MG63 (cell line): ENCODE results near the gene CPD. TPM values are rescaled to one million over a fixed set of nuclear protein-coding genes. Genes with fewer than 3 reads are reported as not detected.

Experiments used
- DNase-seq: peaks from one replicate; pipeline ENCODE4 v3.0.0-alpha.2; 2020
- H3K27me3 ChIP-seq: fragments of 250-450 bp; sonication (Bioruptor Pico); 2 replicates; pipeline ENCODE4 v1.5.1; 2020; ENCODE audit warnings: mild to moderate bottlenecking, moderate library complexity
- H3K36me3 ChIP-seq: fragments of 250-450 bp; sonication (Bioruptor Pico); 2 replicates; pipeline ENCODE4 v1.5.1; 2020; ENCODE audit warnings: mild to moderate bottlenecking, moderate library complexity
- H3K4me3 ChIP-seq: fragments of 250-450 bp; sonication (Bioruptor Pico); 2 replicates; pipeline ENCODE4 v1.5.1; 2020; ENCODE audit warnings: mild to moderate bottlenecking, moderate library complexity
- H3K9me3 ChIP-seq: fragments of 250-450 bp; sonication (Bioruptor Pico); 2 replicates; pipeline ENCODE4 v1.5.1; 2020; ENCODE audit warnings: mild to moderate bottlenecking, moderate library complexity
- total RNA-seq: library from RNA; depleted of rRNA; stranded (reverse); fragments of >200 nt; shearing (Covaris generic); gene quantifications from 2 replicates; pipeline ENCODE4 v1.2.3, GENCODE V29; 2014; ENCODE audit warnings: low replicate concordance; rRNA removed

Gene CPD
- total RNA-seq, 1 experiment from 2014 or later = 46.3 TPM

DNA sequence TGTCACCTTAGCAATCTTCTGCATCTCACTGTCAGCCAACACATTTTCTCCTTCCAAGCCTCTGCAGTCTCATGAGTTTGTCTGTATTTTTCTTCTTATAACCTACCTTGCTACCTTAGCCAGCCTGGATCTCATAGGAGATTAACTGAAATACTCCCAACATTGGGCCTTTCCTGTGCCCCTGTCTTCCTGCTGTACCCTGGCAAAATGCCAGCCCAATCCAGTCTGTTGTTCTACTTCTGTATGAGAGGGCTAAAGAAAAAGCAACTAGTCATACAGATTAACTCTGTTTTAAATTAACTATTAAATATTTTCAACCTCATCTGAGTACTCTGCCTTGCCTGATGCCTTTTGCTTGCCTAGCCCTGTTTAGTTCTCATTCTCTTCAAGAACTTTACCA is 116.9 kb downstream of the CPD start:
- no peak for DNase-seq
- no peaks in the 10 kb centered on the region for H3K9me3 ChIP-seq
- H3K36me3 ChIP-seq = peaks cover 82% of the 10 kb centered on the region
- no peaks in the 10 kb centered on the region for H3K27me3 ChIP-seq
- H3K4me3 ChIP-seq = no peak overlapping the region

DNA sequence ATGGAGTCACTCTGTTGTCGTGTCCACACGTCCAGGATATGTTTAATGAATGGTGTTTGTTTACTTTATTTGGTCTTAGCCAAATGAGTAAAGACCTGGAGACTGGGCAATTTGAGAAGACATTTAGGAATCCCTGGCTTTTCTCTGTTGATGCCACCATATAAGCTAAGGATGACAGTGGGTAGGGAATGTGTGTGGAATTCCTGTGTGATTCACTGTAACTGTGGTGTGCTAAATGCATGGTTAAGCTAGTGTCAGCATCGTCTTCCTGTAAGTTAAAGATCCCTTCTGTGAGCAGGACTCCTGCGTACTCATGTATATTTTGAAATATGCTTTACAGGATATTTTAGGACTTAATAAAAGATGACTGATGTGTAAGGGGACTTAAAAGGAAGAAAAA is 124.8 kb downstream of the CPD start:
- Histone ChIP-seq H3K4me3 (no peak overlapping the region), H3K36me3 (peaks cover 83% of the 10 kb centered on the region), H3K9me3 (no peaks in the 10 kb centered on the region), H3K27me3 (no peaks in the 10 kb centered on the region)
- no peak for DNase-seq

DNA sequence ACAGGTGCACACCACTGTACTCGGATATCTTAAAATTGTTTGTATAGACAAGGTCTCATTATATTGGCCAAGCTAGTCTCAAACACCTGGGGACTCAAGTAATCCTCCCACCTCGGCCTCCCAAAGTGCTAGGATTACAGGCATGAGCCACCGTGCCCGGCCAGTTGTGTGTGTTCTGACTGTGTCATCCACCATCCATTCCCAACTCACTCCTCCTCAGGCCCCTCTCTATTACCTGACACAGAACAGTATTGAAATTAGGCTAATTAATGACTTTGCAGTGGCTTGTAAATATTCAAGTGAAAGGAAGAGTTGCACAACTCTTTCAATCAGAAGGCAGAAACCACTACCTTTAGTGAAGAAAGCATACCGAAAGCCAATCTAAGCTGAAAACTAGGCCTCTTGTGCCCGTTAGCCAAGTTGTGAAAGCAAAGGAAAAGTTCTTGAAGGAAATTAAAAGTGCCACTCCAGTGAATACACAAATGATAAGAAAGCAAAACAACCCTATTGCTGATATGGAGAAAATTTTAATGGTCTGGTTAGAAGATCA is 127.2 kb downstream of the CPD start:
- Histone ChIP-seq H3K36me3 (peaks cover 81% of the 10 kb centered on the region), H3K9me3 (no peaks in the 10 kb centered on the region), H3K27me3 (no peaks in the 10 kb centered on the region), H3K4me3 (no peak overlapping the region)
- DNase-seq = no peak

DNA sequence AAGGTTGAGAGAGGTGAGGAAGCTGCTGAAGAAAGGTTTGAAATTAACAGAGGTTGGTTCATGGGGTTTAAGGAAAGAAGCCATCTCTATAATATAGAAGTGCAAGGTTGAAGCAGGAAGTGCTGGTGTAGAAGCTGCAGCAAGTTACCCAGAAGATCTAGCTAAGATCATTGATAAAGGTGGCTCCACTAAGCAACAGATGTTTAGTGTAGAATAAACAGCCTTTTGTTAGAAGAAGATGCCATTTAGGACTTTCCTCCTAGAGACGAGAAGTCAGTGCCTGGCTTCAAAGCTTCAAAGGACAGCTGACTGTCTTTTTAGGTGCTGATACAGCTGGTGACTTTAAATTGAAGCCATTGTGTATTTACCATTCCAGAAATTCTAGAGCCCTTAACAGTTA is 127.8 kb downstream of the CPD start:
- no peak for DNase-seq
- Histone ChIP-seq H3K27me3 (no peaks in the 10 kb centered on the region), H3K4me3 (no peak overlapping the region), H3K36me3 (peaks cover 81% of the 10 kb centered on the region), H3K9me3 (no peaks in the 10 kb centered on the region)

DNA sequence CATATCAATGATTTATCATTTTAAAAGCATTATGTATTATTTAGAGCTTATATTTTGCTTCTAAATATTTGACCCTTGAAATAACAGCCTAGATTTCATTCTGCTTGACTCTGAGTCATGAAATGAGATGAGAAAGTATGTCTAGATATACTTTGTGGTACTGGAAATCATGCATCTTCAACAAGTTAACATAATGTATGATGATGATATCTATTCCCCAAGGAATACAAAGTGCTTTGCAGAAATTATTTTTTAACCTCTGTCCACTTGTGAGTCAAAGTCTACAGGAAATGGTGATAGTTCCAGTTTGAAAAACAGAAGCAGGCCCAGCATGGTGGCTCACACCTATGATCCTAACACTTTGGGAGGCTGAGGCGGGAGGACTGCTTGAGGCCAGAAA is 134.6 kb downstream of the CPD start:
- Histone ChIP-seq H3K4me3 (no peak overlapping the region), H3K36me3 (peaks cover 56% of the 10 kb centered on the region), H3K27me3 (no peaks in the 10 kb centered on the region), H3K9me3 (no peaks in the 10 kb centered on the region)
- DNase-seq = no peak

DNA sequence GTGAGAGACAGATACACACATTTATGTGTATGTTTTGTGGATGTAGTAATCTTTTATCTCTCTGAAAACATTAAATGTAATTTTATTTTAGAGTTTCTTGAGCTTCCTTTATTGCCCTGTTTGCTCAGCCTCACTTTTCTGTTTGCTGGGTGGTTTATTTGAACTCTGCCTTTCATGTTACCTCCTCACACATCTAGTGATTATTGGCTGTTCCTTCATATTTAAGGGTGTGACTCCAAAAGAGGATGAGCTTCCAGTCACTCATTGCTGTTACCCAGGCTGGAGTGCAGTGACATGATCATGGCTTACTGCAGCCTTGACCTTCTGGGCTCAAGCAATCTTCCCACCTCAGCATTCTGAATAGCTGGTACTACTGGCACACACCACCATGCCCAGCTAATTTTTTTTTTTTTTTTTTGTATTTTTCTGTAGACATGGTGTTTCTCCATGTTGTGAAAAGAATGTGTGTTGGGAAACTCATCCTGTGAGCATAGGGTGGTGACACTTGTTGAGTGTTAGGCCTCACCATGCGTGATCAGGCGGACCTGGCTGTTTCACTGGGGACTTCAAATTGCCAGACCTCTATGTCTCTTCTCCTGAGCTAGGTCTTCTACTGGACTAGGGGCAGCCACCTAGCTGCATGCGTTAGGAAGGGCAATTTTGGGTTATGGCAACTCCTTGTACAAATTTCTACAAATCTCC is 136.3 kb downstream of the CPD start:
- H3K27me3 ChIP-seq = no peaks in the 10 kb centered on the region
- no peaks in the 10 kb centered on the region for H3K9me3 ChIP-seq
- DNase-seq = no peak
- no peak overlapping the region for H3K4me3 ChIP-seq
- H3K36me3 ChIP-seq = peaks cover 58% of the 10 kb centered on the region

DNA sequence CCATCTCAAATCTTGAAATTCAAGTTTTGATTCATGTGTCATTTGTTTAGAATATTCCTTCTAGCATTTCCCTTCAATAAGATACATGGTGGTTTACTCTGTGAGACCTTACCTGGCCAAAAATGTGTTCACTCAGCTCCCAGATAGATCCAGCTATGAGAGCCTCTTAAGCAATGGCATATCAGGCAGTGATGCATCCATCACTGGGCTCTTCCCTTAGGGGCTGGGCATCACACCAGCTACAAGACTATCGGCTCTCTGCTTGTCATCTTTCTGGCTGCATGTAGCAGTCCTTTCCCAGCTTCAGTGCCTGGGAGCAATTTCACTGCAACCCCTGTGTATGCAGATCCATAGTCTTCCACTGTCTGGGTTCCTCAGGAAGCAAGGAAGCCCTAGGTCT is 139.1 kb downstream of the CPD start:
- Histone ChIP-seq H3K9me3 (no peaks in the 10 kb centered on the region), H3K4me3 (no peak overlapping the region), H3K27me3 (no peaks in the 10 kb centered on the region), H3K36me3 (peaks cover 58% of the 10 kb centered on the region)
- no peak for DNase-seq

DNA sequence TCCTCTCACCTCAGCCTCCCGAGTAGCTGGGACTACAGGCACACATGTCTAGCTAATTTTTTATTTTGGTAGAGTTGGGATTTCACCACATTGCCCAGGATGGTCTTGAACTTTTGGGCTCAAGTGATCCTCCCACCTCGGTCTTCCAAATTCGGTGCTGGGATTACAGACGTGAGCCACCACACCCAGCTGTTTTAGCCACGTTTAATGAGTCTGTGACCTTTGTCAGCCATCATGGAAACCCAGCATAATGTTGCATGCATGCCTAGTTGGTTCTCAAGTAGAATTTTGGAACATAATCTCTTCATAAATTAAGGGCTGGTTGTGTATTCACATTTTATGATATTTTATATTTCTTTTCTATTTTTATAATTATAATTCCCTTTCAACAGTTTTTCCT is 140.4 kb downstream of the CPD start:
- Histone ChIP-seq H3K9me3 (no peaks in the 10 kb centered on the region), H3K4me3 (peak overlapping the region; percentile 7; the same call in 1 of the 2 replicates), H3K36me3 (peaks cover 48% of the 10 kb centered on the region), H3K27me3 (no peaks in the 10 kb centered on the region)
- no peak for DNase-seq

Other genes with a start within 250 kb of the CPD start
- gene SLC6A4, start 143.2 kb upstream of the CPD start, total RNA-seq = not detected in 2 replicates
- gene BLMH, start 87.0 kb upstream of the CPD start, total RNA-seq = 44.7 and 45.0 TPM in 2 replicates
- gene TMIGD1, start 44.9 kb upstream of the CPD start, total RNA-seq = not detected in 2 replicates
- 33.5 and 61.0 TPM in 2 replicates for gene GOSR1, start 98.5 kb downstream of the CPD start, total RNA-seq